ENCODE results near the gene ITSN1.

- TF ChIP-seq CTCF (IDR thresholded peaks at IDR 0.05) (no peak), POLR2A (IDR thresholded peaks at IDR 0.05) (no peak)
Measured at GRCh38 chr21:33844104-33844889, 202.0 kb downstream of the ITSN1 start.
